Gastrocnemius medialis (tissue), 4 donors: Measurements from ENCODE around the gene DMKN. TPM values are rescaled to one million over a fixed set of nuclear protein-coding genes. Genes with fewer than 3 reads are reported as not detected.

ENCODE experiments used
- ATAC-seq, 2 donors: fragments of 150-250 bp; one replicate each; pipeline ENCODE4 v1.9.1; 2016
- DNase-seq, 2 donors: peaks; one replicate each; pipeline ENCODE4 v3.0.0-alpha.2; 2019
- H3K27ac ChIP-seq, 4 donors: fragments of 200-600 bp; sonication (generic); 1 replicate in 1 of 4; 2 replicates in 3 of 4; pipeline ENCODE4 v1.5.1; 2016 to 2018; ENCODE audit warnings: mild to moderate bottlenecking in 2 of 4, moderate library complexity in 1 of 4
- H3K27me3 ChIP-seq, 3 donors: fragments of 200-600 bp; sonication (generic) in 2 of 3; 1 replicate in 1 of 3; 2 replicates in 2 of 3; pipeline versions ENCODE4 v1.5.1 to v1.6.0; 2016 to 2019; ENCODE audit warnings: mild to moderate bottlenecking in 1 of 3, moderate library complexity in 1 of 3
- H3K36me3 ChIP-seq, 2 donors: fragments of 200-600 bp; sonication (generic) in 1 of 2; one replicate each; pipeline ENCODE4 v1.5.1; 2017 to 2018
- H3K4me1 ChIP-seq, 2 donors: fragments of 200-600 bp; sonication (generic) in 1 of 2; one replicate each; pipeline ENCODE4 v1.5.1; 2016 to 2017; ENCODE audit warnings: mild to moderate bottlenecking in 2 of 2
- H3K4me3 ChIP-seq, 4 donors: fragments of 200-600 bp; sonication (generic) in 3 of 4; 1 replicate in 1 of 4; 2 replicates in 3 of 4; pipeline ENCODE4 v1.5.1; 2016 to 2019; ENCODE audit warnings: mild to moderate bottlenecking in 2 of 4
- H3K9me3 ChIP-seq, 3 donors: fragments of 200-600 bp; sonication (generic) in 2 of 3; 1 replicate in 1 of 3; 2 replicates in 2 of 3; pipeline ENCODE4 v1.5.1; 2016 to 2019
- CTCF ChIP-seq, 5 experiments: fragments of 450-650 bp in 3 of 5; fragments of 200-600 bp in 2 of 5; sonication (generic) in 2 of 5; IDR thresholded peaks in 4 of 5; conservative IDR thresholded peaks in 1 of 5; 1 replicate in 4 of 5; 2 replicates in 1 of 5; pipeline ENCODE4 v1.5.1; 2016 to 2019; ENCODE audit warnings: antibody characterized with exemption in 5 of 5, mild to moderate bottlenecking in 3 of 5, moderate library complexity in 3 of 5
- POLR2A ChIP-seq, 2 donors: fragments of 450-650 bp; IDR thresholded peaks; one replicate each; pipeline ENCODE4 v1.6.1; 2017; ENCODE audit warnings: antibody characterized with exemption in 2 of 2, mild to moderate bottlenecking in 2 of 2, moderate library complexity in 2 of 2
- in situ Hi-C, 4 donors: fragments of 200-750 bp; cut with MboI; loops; one replicate each; pipeline versions ENCODE4 v1.15.0 to v1.8.0; 2017; ENCODE audit warnings: low sequenced_read_pairs in 4 of 4
- intact Hi-C: fragments of 100-400 bp; cut with DNase I; formaldehyde crosslinking; loops from one replicate; pipeline ENCODE4 v1.15.1; 2023; ENCODE audit warnings: low total_unique reads
- total RNA-seq, 4 donors: library from RNA; depleted of rRNA; stranded (reverse); fragments of >200 nt; gene quantifications; one replicate each; pipeline versions ENCODE4 v1.1.0 to v1.2.3, GENCODE V29; 2016

Gene DMKN
- total RNA-seq, 4 donors from 2014 or later: 0.89 TPM; not detected in 3

- Histone ChIP-seq H3K27me3 (no peaks in the 10 kb centered on the region), H3K4me1 (peaks cover 0 to 17% of the 10 kb centered on the region in 2 donors), H3K4me3 (no peak overlapping the region), H3K27ac (no peak overlapping the region), H3K9me3 (no peaks in the 10 kb centered on the region), H3K36me3 (no peaks in the 10 kb centered on the region)
- intact Hi-C loops (no loop called here), in situ Hi-C loops (no loop called here)
- no peak for ATAC-seq
- DNase-seq: no peak
- TF ChIP-seq CTCF (IDR thresholded peaks at IDR 0.05 in 4 of 5, conservative IDR thresholded peaks at IDR 0.05 in 1 of 5): no peak
- TF ChIP-seq POLR2A (IDR thresholded peaks at IDR 0.05): no peak
These were observed 52.8 kb downstream of the DMKN start for GRCh38 chr19:35460608-35461007.

GRCh38 chr19:35459414-35460082 lies 53.9 kb downstream of the DMKN start:
- no peak for TF ChIP-seq CTCF (IDR thresholded peaks at IDR 0.05 in 4 of 5, conservative IDR thresholded peaks at IDR 0.05 in 1 of 5)
- TF ChIP-seq POLR2A (IDR thresholded peaks at IDR 0.05): no peak
- in situ Hi-C loops (no loop called here), intact Hi-C loops (no loop called here)
- Histone ChIP-seq H3K27ac (peak overlapping the region in 1 of 4 donors; percentile 10), H3K4me3 (no peak overlapping the region), H3K36me3 (no peaks in the 10 kb centered on the region), H3K4me1 (peaks cover 0 to 17% of the 10 kb centered on the region in 2 donors), H3K27me3 (no peaks in the 10 kb centered on the region), H3K9me3 (no peaks in the 10 kb centered on the region)
- DNase-seq: no peak
- no peak for ATAC-seq

- TF ChIP-seq POLR2A (IDR thresholded peaks at IDR 0.05): no peak
- TF ChIP-seq CTCF (IDR thresholded peaks at IDR 0.05 in 4 of 5, conservative IDR thresholded peaks at IDR 0.05 in 1 of 5): no peak
- intact Hi-C loops: no loop called here
- ATAC-seq (no peak), DNase-seq (no peak)
- Histone ChIP-seq H3K36me3 (no peaks in the 10 kb centered on the region), H3K4me3 (no peak overlapping the region), H3K27ac (peak overlapping the region in 1 of 4 donors; percentile 10), H3K27me3 (no peaks in the 10 kb centered on the region), H3K9me3 (no peaks in the 10 kb centered on the region), H3K4me1 (peaks cover 0 to 17% of the 10 kb centered on the region in 2 donors)
- in situ Hi-C loops: no loop called here
These were observed 54.6 kb downstream of the DMKN start for GRCh38 chr19:35458731-35459391.

GRCh38 chr19:35458192-35458591 lies 55.3 kb downstream of the DMKN start:
- in situ Hi-C loops: no loop called here
- TF ChIP-seq CTCF (IDR thresholded peaks at IDR 0.05 in 4 of 5, conservative IDR thresholded peaks at IDR 0.05 in 1 of 5) (no peak), POLR2A (IDR thresholded peaks at IDR 0.05) (no peak)
- Histone ChIP-seq H3K27me3 (no peaks in the 10 kb centered on the region), H3K27ac (no peak overlapping the region), H3K4me1 (peaks cover 0 to 17% of the 10 kb centered on the region in 2 donors), H3K36me3 (no peaks in the 10 kb centered on the region), H3K4me3 (no peak overlapping the region), H3K9me3 (no peaks in the 10 kb centered on the region)
- ATAC-seq (no peak), DNase-seq (no peak)
- intact Hi-C loops: no loop called here
